AG08396 (cell line): ENCODE results near the gene LRP8.

ENCODE experiments used
- DNase-seq: peaks from one replicate; pipeline ENCODE4 v3.0.0; 2012; ENCODE audit warnings: low spot score, mixed read lengths

The LRP8 gene

GRCh38 chr1:53359225-53359933 is 31.5 kb upstream of the LRP8 start:
- DNase-seq: no peak

DNA sequence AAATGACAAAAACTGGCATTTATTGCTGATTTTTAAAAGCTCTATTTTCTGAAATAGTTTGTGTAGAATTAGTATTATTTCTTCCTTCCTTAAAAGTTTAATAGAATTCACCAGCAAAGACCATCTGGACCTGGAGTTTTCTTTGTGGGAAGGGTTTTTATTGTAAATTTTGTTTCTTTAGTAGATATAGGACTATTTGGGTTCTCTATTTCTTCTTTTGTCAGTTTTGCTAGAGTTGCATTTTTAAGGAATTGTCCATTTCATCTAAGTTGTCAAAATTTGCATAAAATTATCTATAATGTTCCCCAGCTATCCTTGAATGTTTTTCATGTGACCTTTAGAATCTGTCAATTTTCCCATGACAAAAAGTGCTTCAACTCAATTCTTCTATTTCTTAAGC is 28.8 kb upstream of the LRP8 start:
- no peak for DNase-seq

DNA sequence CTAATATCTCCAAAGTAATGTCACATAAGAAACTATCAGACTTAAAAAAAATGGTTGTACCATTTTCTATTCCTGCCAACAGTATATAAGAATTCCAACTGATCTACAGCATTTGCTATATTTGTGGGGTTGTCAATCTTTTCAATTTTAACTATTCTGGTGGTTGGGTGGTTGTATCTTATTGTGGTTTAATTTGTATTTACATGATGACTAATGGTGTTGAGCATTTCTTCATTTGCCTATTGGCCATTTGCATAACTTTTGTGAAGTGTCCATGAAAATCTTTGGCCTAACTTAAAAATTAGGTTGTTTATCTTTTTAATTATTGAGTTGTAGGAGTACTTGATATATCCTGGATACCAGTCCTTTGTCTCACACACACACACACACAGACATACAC is 26.2 kb upstream of the LRP8 start:
- no peak for DNase-seq

DNA sequence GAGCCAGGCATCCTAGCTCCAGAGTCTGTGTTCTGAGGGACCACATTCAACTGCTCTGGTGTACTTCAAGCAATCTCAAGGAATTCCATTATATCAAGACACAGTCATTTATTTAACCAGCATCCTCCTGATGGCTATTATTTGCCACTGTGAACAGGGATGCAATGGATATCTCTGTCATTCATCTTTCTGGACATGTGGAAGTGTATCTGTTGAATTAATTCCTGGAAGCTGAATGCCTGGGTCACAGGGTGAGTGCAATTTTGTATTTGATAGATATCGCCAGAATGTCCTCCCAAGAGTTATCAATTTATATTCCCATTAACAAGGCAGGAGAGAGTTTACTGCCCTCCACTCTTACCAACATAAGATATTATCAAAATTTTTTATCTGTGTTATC is 24.7 kb upstream of the LRP8 start:
- DNase-seq: no peak

GRCh38 chr1:53350853-53351767 is 23.2 kb upstream of the LRP8 start:
- no peak for DNase-seq

GRCh38 chr1:53349968-53350852 is 22.3 kb upstream of the LRP8 start:
- no peak for DNase-seq

- DNase-seq: no peak
These were observed 21.5 kb upstream of the LRP8 start for GRCh38 chr1:53349369-53349835.

DNA sequence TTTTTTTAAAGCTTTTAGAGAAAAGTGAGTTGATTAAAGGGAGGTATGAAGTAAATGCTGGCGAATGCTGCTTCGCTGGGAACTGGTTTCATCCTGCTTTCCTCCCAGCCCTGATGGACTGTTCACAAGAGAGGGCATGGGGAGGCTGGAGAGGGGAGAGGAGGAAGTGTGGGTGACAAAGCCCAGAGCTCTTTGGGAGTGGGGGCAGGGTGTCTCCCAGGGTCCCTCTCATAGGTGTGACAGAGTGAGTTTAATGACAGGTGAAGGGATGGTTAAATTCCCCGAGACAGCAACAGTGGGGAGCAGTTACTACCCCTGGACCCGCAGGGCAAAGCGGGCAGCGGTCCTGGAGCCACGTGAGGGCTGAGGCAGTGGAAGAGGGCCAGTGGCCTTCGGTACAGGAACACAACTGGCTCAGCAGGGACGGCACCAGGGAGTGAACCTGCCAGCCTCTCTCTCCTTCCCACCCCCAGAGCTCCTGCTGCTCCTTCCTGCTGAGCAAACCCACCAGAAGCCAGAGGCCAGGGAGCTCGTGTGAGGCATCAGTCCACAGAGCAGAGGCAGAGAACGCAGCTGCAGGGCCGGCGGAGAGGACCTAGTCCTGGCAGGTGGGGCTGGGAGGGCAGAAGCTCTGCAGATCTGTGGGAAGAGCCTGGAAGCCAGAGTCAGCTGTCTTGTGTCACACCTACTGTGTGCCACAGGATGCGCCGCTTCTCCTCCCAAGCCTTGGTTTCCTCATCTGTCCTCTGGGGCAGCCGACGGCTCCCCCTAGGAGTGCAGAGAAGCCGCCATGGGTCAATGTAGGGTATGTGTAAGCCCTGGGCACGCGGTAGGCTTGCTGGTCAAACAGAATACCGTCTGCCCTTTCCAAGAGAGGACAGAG is 20.9 kb upstream of the LRP8 start:
- DNase-seq: no peak

GRCh38 chr1:53346814-53347176 is 18.9 kb upstream of the LRP8 start:
- no peak for DNase-seq

DNA sequence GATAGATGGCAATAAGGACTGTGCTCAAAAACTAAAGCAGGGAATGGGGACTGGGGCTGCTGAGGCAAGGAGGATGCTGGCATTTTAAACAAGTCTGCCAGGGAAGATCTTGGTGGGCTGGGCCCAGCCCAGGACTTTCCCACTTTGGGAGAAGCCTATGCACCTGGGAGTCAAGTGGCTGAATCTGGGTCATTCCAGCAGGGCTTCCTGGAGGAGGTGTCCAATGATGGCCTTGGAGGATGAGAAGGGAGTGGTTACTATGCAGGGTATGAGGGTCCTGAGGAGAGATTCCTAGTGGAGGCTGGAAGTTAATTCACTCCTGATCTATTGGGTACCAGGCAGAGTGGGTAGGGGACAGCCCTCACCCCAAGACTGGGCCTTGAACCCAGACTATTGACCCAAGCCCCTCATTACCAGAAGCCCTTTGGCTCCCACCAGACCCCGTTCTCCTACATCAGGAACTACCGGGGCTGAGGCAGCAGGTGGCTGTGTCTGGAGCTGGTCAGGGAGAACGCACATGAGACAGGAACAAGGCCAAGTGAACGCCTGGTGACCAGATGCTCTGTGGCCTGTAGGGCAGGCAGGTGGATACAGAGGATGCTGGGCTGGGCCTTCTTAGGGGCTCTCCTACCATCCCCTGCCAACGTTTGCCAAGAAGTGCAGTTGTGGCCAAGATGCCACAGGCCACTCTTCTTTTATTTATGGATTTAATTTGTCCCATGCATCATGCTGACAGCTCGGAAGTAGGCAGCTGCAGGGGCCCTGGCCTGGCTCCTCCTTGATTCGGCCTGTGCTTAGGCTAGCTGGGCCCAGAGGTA is 18.3 kb upstream of the LRP8 start:
- DNase-seq: no peak

DNA sequence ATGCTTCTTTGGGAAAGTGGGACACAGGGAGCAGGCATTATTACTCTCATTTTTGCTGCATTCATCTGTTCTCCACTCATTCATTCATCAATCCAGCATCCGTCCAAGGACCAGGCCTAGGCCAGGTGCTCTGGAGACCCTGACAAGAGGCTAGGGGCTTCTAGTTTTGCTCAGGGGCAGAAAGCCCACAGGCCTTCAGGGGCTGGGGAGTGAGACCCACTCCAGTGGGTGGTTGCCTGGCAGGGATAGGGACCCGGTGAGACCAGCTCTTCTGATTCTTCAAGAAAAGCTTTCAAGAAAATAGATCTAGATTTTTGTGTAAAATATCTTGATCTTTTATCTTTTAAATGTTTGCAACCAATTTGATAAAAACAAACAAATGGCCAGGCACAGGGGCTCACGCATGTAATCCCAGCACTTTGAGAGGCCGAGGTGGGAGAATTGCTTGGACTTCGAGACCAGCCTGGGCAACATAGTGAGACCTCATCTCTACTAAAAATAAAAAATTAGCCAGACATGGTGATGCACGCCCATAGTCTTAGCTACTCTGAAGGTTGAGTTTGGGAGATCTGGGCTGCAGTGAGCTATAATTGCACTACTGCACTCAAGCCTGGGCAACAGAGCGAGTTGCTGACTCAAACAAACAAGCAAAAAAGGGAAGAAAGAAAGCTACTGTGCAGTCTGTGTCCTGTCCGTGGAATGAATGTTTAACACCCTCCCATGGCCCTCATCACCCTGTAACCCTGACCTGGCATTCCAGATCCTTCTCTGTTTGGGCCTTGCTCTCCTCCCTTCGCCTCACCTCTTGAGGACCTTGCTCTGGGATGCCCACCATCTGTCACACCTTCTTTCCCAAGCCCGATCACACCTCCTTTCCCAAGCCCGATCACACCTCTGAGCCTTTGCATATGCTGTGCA is 17.3 kb upstream of the LRP8 start:
- DNase-seq: no peak

DNA sequence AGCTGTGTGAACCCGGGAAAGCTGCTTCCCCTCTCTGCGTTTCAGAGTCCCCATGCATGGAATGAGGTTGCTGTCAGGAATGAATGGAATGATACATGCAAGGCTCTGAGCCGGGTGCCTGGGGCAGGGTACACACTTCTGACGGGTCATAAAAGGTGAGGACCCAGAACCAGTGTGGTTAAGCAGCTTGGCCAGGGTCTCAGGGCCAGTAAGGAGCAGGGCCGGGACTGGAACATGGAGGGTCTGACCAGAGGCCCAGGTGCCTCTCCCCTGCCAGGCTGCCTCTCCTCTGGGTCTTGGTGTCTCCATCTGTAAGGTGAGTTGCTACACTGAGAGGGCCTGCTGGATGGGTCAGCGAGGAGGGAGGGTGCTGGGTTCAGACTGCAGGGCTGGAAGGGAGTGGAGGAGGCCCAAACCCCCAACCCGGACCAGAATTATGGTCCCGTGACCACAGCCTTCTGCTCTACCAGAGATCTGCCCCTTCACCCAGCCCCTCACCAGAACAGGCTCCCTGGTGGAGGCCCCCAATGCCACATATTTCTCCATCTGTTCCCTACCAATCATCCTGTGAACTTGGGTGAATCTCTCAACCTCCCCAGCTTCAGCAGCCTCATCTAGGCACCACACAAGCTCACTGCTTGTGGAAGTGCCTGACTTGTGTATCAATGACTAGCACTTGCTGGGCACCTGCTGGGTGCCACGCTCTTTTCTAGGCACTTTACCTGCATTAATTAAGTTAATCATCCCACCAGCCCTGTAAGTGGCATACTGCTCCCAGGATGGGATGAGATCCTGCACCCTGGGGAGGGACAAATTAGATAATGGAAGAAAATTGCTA is 16.2 kb upstream of the LRP8 start:
- DNase-seq: peak; percentile 44

GRCh38 chr1:53342735-53343470 is 15.0 kb upstream of the LRP8 start:
- DNase-seq: no peak

DNA sequence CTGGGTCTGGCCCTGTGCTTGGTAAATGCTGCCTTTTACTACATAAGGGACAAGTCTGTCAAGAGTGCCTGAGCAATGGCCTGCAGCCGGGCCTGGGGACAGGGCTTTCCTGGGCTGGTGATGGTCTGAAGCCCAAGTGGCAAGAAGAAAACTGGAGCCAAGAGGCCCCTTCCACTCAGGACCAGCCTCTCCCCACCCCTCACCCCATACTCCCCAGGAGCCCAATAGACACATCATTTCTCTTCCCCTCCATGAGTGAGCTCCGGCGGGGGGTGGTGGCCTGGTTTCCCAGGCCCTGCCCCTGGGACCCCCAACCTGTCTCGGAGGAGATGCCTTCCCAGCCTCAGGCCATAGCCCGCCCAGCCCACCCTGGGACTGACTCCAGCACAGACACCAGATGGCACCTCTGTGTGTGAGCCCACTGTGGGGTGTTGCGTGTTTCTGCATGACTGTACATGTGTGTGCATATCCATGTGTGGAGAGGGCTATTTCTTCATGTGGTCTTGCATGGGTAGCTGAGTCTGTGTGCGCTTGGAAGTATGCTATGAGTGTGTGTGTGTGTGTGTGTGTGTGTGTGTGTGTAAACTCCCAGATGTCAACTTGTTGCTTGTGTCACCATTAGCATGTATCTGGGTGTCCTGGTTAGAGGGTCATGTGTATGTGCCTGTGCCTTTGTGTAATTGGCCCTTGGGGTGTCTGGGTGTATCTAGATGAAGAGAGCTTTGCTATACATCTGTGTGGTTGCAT is 14.3 kb upstream of the LRP8 start:
- DNase-seq: no peak

GRCh38 chr1:53341521-53341895 is 13.6 kb upstream of the LRP8 start:
- DNase-seq: no peak

DNA sequence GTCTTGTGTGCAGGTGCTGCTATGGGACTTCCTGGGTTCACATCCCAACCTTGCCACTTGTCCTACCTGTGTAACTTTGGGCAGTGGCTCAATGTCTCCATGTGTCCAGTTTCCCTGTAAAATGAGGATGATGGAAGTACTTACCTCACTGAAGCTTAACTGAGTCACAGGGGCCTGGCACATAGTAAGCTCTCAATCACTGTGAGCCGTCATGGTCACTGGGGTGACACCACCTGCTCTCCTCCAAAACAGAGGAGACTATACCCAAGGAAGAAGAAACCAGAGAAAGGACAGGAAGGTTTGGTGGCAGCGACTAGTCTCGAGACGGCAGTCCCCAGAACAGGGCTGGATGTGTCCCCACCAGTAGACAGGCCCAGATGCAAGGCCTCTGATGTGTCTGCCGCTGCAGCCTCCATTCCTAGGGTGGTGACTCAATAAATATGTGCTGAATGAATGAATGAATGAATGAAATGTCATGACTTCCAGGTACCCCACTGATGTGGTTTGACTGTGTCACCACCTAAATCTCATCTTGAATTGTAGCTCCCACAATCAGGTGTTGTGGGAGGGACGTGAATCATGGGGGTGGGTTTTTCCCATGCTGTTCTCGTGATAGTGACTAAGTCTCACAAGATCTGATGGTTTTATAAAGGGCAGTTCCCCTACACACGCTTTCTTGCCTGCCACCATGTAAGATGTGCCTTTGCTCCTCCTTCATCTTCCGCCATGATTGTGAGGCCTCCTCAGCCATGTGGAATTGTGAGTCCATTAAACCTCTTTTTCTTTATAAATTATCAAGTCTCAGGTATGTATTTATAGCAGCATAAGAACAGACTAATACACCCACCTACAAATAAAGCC is 13.0 kb upstream of the LRP8 start:
- no peak for DNase-seq
